ENCODE measurements around the gene GATAD1.
"Not testable (repeated sequence)": the region's sequence is repeated elsewhere in the genome, so short reads cannot be mapped to it uniquely, and the experiment has no call there.

GATAD1 gene, protein sequence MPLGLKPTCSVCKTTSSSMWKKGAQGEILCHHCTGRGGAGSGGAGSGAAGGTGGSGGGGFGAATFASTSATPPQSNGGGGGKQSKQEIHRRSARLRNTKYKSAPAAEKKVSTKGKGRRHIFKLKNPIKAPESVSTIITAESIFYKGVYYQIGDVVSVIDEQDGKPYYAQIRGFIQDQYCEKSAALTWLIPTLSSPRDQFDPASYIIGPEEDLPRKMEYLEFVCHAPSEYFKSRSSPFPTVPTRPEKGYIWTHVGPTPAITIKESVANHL

GRCh38 chr7:92447345-92448204 is at the start of gene GATAD1:
TSS of gene GATAD1 (plus strand) at chr7:92447482. CDS start at chr7:92447730, 248 bp downstream.
- peaks cover 3% of the 10 kb centered on the region for H3K4me1 ChIP-seq (ENCODE audit: control insufficient read depth, insufficient read depth, low read length)
- H3K9me3 ChIP-seq (ENCODE audit: control insufficient read depth in 2 of 2, low read length in 2 of 2), result no peaks in the 10 kb centered on the region
- H3K9ac ChIP-seq (ENCODE audit: low read length in 2 of 2), result peak within 1 kb of the TSS; percentile 78 to 90
- peak within 1 kb of the TSS; percentile 79 to 84 for H3K4me3 ChIP-seq (ENCODE audit: low read length in 2 of 2)
- peak within 1 kb of the TSS; percentile 78 for H3K27ac ChIP-seq (ENCODE audit: low read length)
- peaks cover 8 to 22% of the 10 kb centered on the region in 2 donors for H3K36me3 ChIP-seq (ENCODE audit: control insufficient read depth in 2 of 2, insufficient read depth in 2 of 2, low read length in 2 of 2)
- H3K27me3 ChIP-seq (ENCODE audit: control insufficient read depth in 1 of 2, insufficient read depth in 2 of 2, low read length in 2 of 2), result no peaks in the 10 kb centered on the region

- Histone ChIP-seq H3K4me3 (ENCODE audit: low read length in 2 of 2) (no peak overlapping the region), H3K9ac (ENCODE audit: low read length in 2 of 2) (no peak overlapping the region), H3K4me1 (ENCODE audit: control insufficient read depth, insufficient read depth, low read length) (no peaks in the 10 kb centered on the region), H3K27me3 (ENCODE audit: control insufficient read depth in 1 of 2, insufficient read depth in 2 of 2, low read length in 2 of 2) (no peaks in the 10 kb centered on the region), H3K36me3 (ENCODE audit: control insufficient read depth in 2 of 2, insufficient read depth in 2 of 2, low read length in 2 of 2) (peaks cover 19 to 20% of the 10 kb centered on the region in 2 donors), H3K27ac (ENCODE audit: low read length) (no peak overlapping the region), H3K9me3 (ENCODE audit: control insufficient read depth in 2 of 2, low read length in 2 of 2) (no peaks in the 10 kb centered on the region)
These were observed 49.7 kb upstream of the GATAD1 start for GRCh38 chr7:92397542-92397941.

DNA sequence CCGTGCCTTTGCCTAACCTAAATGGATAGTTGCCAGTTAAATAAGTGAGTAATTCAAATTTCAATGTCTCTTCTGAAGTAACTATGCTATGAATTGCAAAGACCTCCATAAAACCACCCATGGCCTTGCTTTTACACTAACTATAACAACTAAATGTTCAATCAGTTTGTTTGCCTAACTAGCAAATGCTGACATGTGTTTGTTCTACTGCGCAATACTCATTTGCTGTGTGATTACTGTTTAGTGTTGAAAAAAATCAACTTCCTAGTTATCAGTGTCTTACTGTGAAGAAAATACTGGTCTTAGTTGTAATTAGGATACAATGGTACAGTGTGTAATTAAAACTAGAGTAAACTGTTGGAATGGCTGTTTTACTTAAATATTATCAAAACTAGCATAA is 47.3 kb upstream of the GATAD1 start:
- no peaks in the 10 kb centered on the region for H3K9me3 ChIP-seq (ENCODE audit: control insufficient read depth in 2 of 2, low read length in 2 of 2)
- no peak overlapping the region for H3K9ac ChIP-seq (ENCODE audit: low read length in 2 of 2)
- H3K27me3 ChIP-seq (ENCODE audit: control insufficient read depth in 1 of 2, insufficient read depth in 2 of 2, low read length in 2 of 2), result no peaks in the 10 kb centered on the region
- no peak overlapping the region for H3K4me3 ChIP-seq (ENCODE audit: low read length in 2 of 2)
- H3K27ac ChIP-seq (ENCODE audit: low read length), result no peak overlapping the region
- H3K4me1 ChIP-seq (ENCODE audit: control insufficient read depth, insufficient read depth, low read length), result no peaks in the 10 kb centered on the region
- H3K36me3 ChIP-seq (ENCODE audit: control insufficient read depth in 2 of 2, insufficient read depth in 2 of 2, low read length in 2 of 2), result peaks cover 19 to 20% of the 10 kb centered on the region in 2 donors

GRCh38 chr7:92402920-92403759 is 44.1 kb upstream of the GATAD1 start:
- no peaks in the 10 kb centered on the region for H3K9me3 ChIP-seq (ENCODE audit: control insufficient read depth in 2 of 2, low read length in 2 of 2)
- no peaks in the 10 kb centered on the region for H3K4me1 ChIP-seq (ENCODE audit: control insufficient read depth, insufficient read depth, low read length)
- H3K36me3 ChIP-seq (ENCODE audit: control insufficient read depth in 2 of 2, insufficient read depth in 2 of 2, low read length in 2 of 2), result peaks cover 12 to 14% of the 10 kb centered on the region in 2 donors
- H3K9ac ChIP-seq (ENCODE audit: low read length in 2 of 2), result no peak overlapping the region
- H3K27ac ChIP-seq (ENCODE audit: low read length), result no peak overlapping the region
- no peaks in the 10 kb centered on the region for H3K27me3 ChIP-seq (ENCODE audit: control insufficient read depth in 1 of 2, insufficient read depth in 2 of 2, low read length in 2 of 2)
- no peak overlapping the region for H3K4me3 ChIP-seq (ENCODE audit: low read length in 2 of 2)

DNA sequence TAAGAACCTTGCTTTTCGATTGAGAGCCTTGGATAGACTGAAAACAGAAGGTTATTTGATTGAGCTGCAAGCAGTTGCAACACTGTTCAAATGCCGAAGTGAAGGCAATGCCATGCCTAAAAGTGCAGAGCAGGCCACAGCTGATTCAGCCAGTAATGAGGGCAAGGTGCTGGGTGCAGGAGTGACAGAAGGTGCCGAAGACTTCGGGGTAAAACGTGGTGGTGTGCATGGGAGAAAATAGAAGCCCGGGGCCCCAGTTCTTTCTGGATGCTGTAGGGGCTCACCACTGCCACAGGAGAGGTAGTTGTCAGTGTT is 43.6 kb upstream of the GATAD1 start:
- Histone ChIP-seq H3K27me3 (ENCODE audit: control insufficient read depth in 1 of 2, insufficient read depth in 2 of 2, low read length in 2 of 2) (no peaks in the 10 kb centered on the region), H3K27ac (ENCODE audit: low read length) (no peak overlapping the region), H3K9ac (ENCODE audit: low read length in 2 of 2) (no peak overlapping the region), H3K9me3 (ENCODE audit: control insufficient read depth in 2 of 2, low read length in 2 of 2) (no peaks in the 10 kb centered on the region), H3K4me1 (ENCODE audit: control insufficient read depth, insufficient read depth, low read length) (no peaks in the 10 kb centered on the region), H3K4me3 (ENCODE audit: low read length in 2 of 2) (no peak overlapping the region), H3K36me3 (ENCODE audit: control insufficient read depth in 2 of 2, insufficient read depth in 2 of 2, low read length in 2 of 2) (peaks cover 7 to 8% of the 10 kb centered on the region in 2 donors)

GRCh38 chr7:92404170-92404614 is 43.1 kb upstream of the GATAD1 start:
- Histone ChIP-seq H3K27ac (ENCODE audit: low read length) (no peak overlapping the region), H3K4me3 (ENCODE audit: low read length in 2 of 2) (no peak overlapping the region), H3K9me3 (ENCODE audit: control insufficient read depth in 2 of 2, low read length in 2 of 2) (no peaks in the 10 kb centered on the region), H3K36me3 (ENCODE audit: control insufficient read depth in 2 of 2, insufficient read depth in 2 of 2, low read length in 2 of 2) (peaks cover 5 to 7% of the 10 kb centered on the region in 2 donors), H3K9ac (ENCODE audit: low read length in 2 of 2) (no peak overlapping the region), H3K4me1 (ENCODE audit: control insufficient read depth, insufficient read depth, low read length) (no peaks in the 10 kb centered on the region), H3K27me3 (ENCODE audit: control insufficient read depth in 1 of 2, insufficient read depth in 2 of 2, low read length in 2 of 2) (no peaks in the 10 kb centered on the region)

DNA sequence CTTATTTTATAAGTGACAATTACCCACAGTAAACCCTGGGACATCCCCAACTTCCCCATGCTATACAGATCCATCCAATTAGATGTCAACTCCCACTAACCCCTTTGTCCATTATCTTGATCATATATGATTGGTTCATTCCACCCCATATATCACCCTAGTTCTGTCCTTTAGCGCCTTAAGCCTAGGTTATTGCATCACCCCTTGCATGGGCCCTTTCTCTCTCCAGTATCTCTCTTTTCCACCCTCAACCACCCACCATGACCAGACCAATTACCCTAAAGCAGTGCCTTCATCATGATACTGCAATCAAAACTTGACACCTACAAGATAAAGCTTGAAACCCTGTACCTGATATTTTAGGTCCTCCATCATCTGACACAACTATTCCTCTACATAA is 37.9 kb upstream of the GATAD1 start:
- no peaks in the 10 kb centered on the region for H3K9me3 ChIP-seq (ENCODE audit: control insufficient read depth in 2 of 2, low read length in 2 of 2)
- no peak overlapping the region for H3K4me3 ChIP-seq (ENCODE audit: low read length in 2 of 2)
- no peaks in the 10 kb centered on the region for H3K4me1 ChIP-seq (ENCODE audit: control insufficient read depth, insufficient read depth, low read length)
- no peaks in the 10 kb centered on the region for H3K36me3 ChIP-seq (ENCODE audit: control insufficient read depth in 2 of 2, insufficient read depth in 2 of 2, low read length in 2 of 2)
- peaks cover 2 to 4% of the 10 kb centered on the region in 2 donors for H3K27me3 ChIP-seq (ENCODE audit: control insufficient read depth in 1 of 2, insufficient read depth in 2 of 2, low read length in 2 of 2)
- no peak overlapping the region for H3K9ac ChIP-seq (ENCODE audit: low read length in 2 of 2)
- H3K27ac ChIP-seq (ENCODE audit: low read length), result no peak overlapping the region

GRCh38 chr7:92410162-92410561 is 37.1 kb upstream of the GATAD1 start:
- H3K4me3 ChIP-seq (ENCODE audit: low read length in 2 of 2); H3K27me3 ChIP-seq (ENCODE audit: control insufficient read depth in 1 of 2, insufficient read depth in 2 of 2, low read length in 2 of 2); H3K9me3 ChIP-seq (ENCODE audit: control insufficient read depth in 2 of 2, low read length in 2 of 2); H3K9ac ChIP-seq (ENCODE audit: low read length in 2 of 2); H3K36me3 ChIP-seq (ENCODE audit: control insufficient read depth in 2 of 2, insufficient read depth in 2 of 2, low read length in 2 of 2); H3K27ac ChIP-seq (ENCODE audit: low read length); H3K4me1 ChIP-seq (ENCODE audit: control insufficient read depth, insufficient read depth, low read length): not testable (repeated sequence)

- Histone ChIP-seq H3K4me1 (ENCODE audit: control insufficient read depth, insufficient read depth, low read length) (no peaks in the 10 kb centered on the region), H3K9me3 (ENCODE audit: control insufficient read depth in 2 of 2, low read length in 2 of 2) (no peaks in the 10 kb centered on the region), H3K36me3 (ENCODE audit: control insufficient read depth in 2 of 2, insufficient read depth in 2 of 2, low read length in 2 of 2) (no peaks in the 10 kb centered on the region), H3K27me3 (ENCODE audit: control insufficient read depth in 1 of 2, insufficient read depth in 2 of 2, low read length in 2 of 2) (peaks cover 2 to 6% of the 10 kb centered on the region in 2 donors), H3K9ac (ENCODE audit: low read length in 2 of 2) (no peak overlapping the region), H3K4me3 (ENCODE audit: low read length in 2 of 2) (no peak overlapping the region), H3K27ac (ENCODE audit: low read length) (no peak overlapping the region)
These were observed 34.5 kb upstream of the GATAD1 start for GRCh38 chr7:92412745-92413144.

GRCh38 chr7:92413550-92413949 is 33.7 kb upstream of the GATAD1 start:
- Histone ChIP-seq H3K9me3 (ENCODE audit: control insufficient read depth in 2 of 2, low read length in 2 of 2) (no peaks in the 10 kb centered on the region), H3K9ac (ENCODE audit: low read length in 2 of 2) (no peak overlapping the region), H3K36me3 (ENCODE audit: control insufficient read depth in 2 of 2, insufficient read depth in 2 of 2, low read length in 2 of 2) (no peaks in the 10 kb centered on the region), H3K4me1 (ENCODE audit: control insufficient read depth, insufficient read depth, low read length) (no peaks in the 10 kb centered on the region), H3K4me3 (ENCODE audit: low read length in 2 of 2) (no peak overlapping the region), H3K27me3 (ENCODE audit: control insufficient read depth in 1 of 2, insufficient read depth in 2 of 2, low read length in 2 of 2) (peaks cover 2 to 6% of the 10 kb centered on the region in 2 donors), H3K27ac (ENCODE audit: low read length) (no peak overlapping the region)

Measured in stomach smooth muscle (tissue), 2 donors.